ENCODE results near the gene CALHM5.
A peak's percentile ranks its signal among the peaks of the same experiment; 100 is the strongest.
"Not testable (repeated sequence)": the region's sequence is repeated elsewhere in the genome, so short reads cannot be mapped to it uniquely, and the experiment has no call there.

The CALHM5 gene

GRCh38 chr6:116511424-116512110, at the start of gene CALHM5:
Gene CALHM5 (plus strand): TSS chr6:116511639. CDS start chr6:116511697, 58 bp downstream.
- DNase-seq (ENCODE audit: low read depth): peak; percentile 80

GRCh38 chr6:116461932-116462885, 49.2 kb upstream of the CALHM5 start:
- no peak for DNase-seq (ENCODE audit: low read depth)

- no peak for DNase-seq (ENCODE audit: low read depth)
Measured at GRCh38 chr6:116463301-116463700, 48.1 kb upstream of the CALHM5 start.

GRCh38 chr6:116465246-116465645, 46.2 kb upstream of the CALHM5 start:
- DNase-seq (ENCODE audit: low read depth): no peak

- no peak for DNase-seq (ENCODE audit: low read depth)
Measured at GRCh38 chr6:116467096-116467495, 44.3 kb upstream of the CALHM5 start.

GRCh38 chr6:116467514-116467913, 43.9 kb upstream of the CALHM5 start:
- DNase-seq (ENCODE audit: low read depth): no peak

GRCh38 chr6:116468293-116468692, 43.1 kb upstream of the CALHM5 start:
- no peak for DNase-seq (ENCODE audit: low read depth)

- DNase-seq (ENCODE audit: low read depth): no peak
Measured at GRCh38 chr6:116471531-116471930, 39.9 kb upstream of the CALHM5 start.

GRCh38 chr6:116472706-116473105, 38.7 kb upstream of the CALHM5 start:
- no peak for DNase-seq (ENCODE audit: low read depth)

- no peak for DNase-seq (ENCODE audit: low read depth)
Measured at GRCh38 chr6:116475141-116475540, 36.3 kb upstream of the CALHM5 start.

GRCh38 chr6:116476002-116476678, 35.3 kb upstream of the CALHM5 start:
- no peak for DNase-seq (ENCODE audit: low read depth)

- no peak for DNase-seq (ENCODE audit: low read depth)
Measured at GRCh38 chr6:116482780-116483179, 28.7 kb upstream of the CALHM5 start.

GRCh38 chr6:116483616-116484015, 27.8 kb upstream of the CALHM5 start:
- DNase-seq (ENCODE audit: low read depth): no peak

GRCh38 chr6:116485559-116486184, 25.8 kb upstream of the CALHM5 start:
- DNase-seq (ENCODE audit: low read depth): no peak

- DNase-seq (ENCODE audit: low read depth): no peak
Measured at GRCh38 chr6:116491610-116492330, 19.7 kb upstream of the CALHM5 start.

- no peak for DNase-seq (ENCODE audit: low read depth)
Measured at GRCh38 chr6:116492331-116493067, 18.9 kb upstream of the CALHM5 start.

GRCh38 chr6:116495161-116495560, 16.3 kb upstream of the CALHM5 start:
- not testable (repeated sequence) for DNase-seq (ENCODE audit: low read depth)

- DNase-seq (ENCODE audit: low read depth): no peak
Measured at GRCh38 chr6:116497113-116497676, 14.2 kb upstream of the CALHM5 start.

GRCh38 chr6:116500969-116501433, 10.4 kb upstream of the CALHM5 start:
- no peak for DNase-seq (ENCODE audit: low read depth)

- no peak for DNase-seq (ENCODE audit: low read depth)
Measured at GRCh38 chr6:116507324-116507723, 4.1 kb upstream of the CALHM5 start.

Measured in GM04503 (cell line).